Lung microvascular endothelial cell (primary cell): Measurements from ENCODE around the gene ATP2C1. TPM values are rescaled to one million over a fixed set of nuclear protein-coding genes. Genes with fewer than 3 reads are reported as not detected.
"Not testable (repeated sequence)": the region's sequence is repeated elsewhere in the genome, so short reads cannot be mapped to it uniquely, and the experiment has no call there.

ENCODE experiments used
- DNase-seq, 2 donors: peaks; one replicate each; pipeline versions ENCODE4 v3.0.0 to v3.0.0-alpha.2; 2010; ENCODE audit warnings: low read depth in 2 of 2
- total RNA-seq: library from RNA; depleted of rRNA; stranded (reverse); fragments of >200 nt; gene quantifications from 2 replicates; pipeline ENCODE4 v1.2.1, GENCODE V29; 2014

ATP2C1 gene
- total RNA-seq, 1 donor from 2014 or later = 92.1 TPM

- DNase-seq = no peak
Measured at GRCh38 chr3:130939753-130940152, 45.9 kb downstream of the ATP2C1 start.

GRCh38 chr3:130941793-130942192, 47.9 kb downstream of the ATP2C1 start:
- no peak for DNase-seq

DNA sequence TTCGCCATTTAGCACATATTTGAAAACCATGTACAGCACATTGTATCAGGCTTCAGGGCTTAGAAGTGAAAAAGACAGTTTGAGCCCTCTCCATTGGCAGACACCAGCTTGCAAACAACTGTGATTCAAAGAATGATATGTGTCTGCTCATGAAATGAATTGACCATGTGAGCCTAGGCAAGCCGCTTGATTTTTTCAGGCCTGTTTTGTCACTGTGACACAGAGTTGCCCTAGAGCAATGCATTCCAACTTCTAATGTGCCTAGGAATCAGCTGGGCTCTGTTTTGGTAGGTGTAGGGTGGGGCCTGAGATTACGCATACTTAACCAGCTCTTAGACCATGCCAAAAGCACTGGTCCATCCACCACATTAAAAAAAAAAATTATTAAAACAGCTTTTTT, 53.0 kb downstream of the ATP2C1 start:
- DNase-seq = no peak

DNA sequence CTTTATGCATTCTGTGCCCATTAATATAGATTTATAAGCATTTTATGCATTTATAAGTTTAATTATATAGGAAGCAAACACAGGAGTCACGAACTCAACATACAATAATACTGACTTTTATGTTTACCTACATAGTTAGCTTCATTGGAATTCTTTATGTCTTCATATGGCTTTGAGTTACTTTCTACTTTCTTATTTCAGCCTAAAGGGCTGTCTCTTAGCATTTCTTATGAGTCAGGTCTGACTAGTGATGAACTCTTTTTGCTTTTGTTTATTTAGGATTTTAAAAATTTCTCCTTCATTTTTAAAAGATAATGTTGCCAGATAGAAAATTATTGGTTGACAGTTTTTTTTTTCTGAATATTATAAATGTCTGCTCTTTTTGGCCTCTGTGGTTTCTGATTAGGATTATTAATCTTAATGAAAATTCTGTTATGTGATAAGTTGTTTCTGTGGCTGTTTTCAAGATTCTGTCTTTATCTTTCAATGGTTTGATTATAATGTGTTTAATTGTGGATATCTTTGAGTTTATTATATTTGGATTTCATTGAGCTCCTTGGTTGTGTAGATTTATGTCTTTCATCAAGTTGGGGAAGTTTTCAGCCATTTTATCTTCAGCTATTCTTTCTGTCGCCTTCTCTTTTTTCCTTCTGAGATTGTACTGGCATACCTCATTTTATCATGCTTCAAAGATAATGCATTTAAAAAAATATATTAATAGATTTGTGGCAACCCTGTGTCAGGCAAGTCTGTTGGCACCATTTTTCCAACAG, 54.3 kb downstream of the ATP2C1 start:
- DNase-seq = no peak

- DNase-seq = no peak
Measured at GRCh38 chr3:130948929-130949328, 55.0 kb downstream of the ATP2C1 start.

- DNase-seq = no peak
Measured at GRCh38 chr3:130950124-130950523, 56.2 kb downstream of the ATP2C1 start.

- no peak for DNase-seq
Measured at GRCh38 chr3:130950641-130951040, 56.8 kb downstream of the ATP2C1 start.

DNA sequence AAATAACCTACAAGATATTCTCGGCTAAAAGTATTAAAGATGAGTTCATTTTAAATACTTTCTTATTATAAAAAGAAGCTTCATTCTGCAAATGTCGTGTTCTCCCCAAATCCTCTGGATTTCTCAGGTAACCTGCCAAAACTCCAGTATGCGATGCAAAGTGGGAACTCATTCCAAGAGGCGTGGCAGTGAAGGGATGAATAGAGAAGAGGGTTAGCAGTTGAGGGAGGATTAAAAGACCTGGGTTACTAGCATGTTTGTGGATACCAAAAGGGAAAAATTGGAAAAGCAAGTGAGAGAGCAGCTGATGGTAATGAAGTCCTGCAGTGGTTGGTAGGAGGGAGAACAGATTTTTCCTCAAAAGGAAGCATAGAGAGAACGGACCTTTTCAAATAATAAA, 61.6 kb downstream of the ATP2C1 start:
- no peak for DNase-seq

- DNase-seq = no peak
Measured at GRCh38 chr3:130956281-130956680, 62.4 kb downstream of the ATP2C1 start.

- no peak for DNase-seq
Measured at GRCh38 chr3:130956721-130957120, 62.8 kb downstream of the ATP2C1 start.

GRCh38 chr3:130960139-130960795, 66.4 kb downstream of the ATP2C1 start:
- DNase-seq = no peak

GRCh38 chr3:130961458-130961857, 67.6 kb downstream of the ATP2C1 start:
- DNase-seq = no peak

DNA sequence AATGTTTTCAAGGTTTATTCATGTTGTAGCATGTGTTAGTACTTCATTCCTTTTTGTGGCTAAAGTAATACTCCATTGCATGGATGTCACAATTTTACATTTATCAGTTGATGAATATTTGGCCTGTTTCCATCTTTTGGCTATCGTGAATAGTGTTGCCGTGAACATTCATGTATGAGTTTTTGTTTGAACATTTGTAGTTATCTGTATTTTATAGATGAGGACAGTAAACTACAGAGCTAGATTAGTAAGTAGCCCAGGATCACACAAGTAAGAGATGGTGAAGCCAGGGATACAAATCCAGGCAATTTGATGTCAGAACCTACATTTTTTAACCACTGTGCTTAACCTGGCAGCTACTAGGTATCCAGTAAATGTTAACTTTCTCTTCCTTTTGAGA, 69.6 kb downstream of the ATP2C1 start:
- no peak for DNase-seq

DNA sequence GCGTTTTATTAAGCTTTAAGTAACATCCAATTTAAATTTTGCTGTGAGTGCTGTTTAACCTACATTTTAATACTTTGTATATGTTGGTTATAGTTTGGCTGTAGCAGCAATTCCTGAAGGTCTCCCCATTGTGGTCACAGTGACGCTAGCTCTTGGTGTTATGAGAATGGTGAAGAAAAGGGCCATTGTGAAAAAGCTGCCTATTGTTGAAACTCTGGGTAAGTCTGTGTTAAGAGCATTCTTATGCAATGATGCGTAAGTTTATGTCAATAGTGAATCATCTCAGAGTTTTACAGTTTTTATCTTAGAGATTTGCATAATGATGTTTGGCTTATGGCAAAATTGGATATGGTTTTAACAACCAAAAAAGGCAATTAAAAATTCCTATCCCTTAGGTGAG, 70.0 kb downstream of the ATP2C1 start:
- peak in 1 of 2 donors; percentile 61 for DNase-seq

- DNase-seq = no peak
Measured at GRCh38 chr3:130967281-130967680, 73.4 kb downstream of the ATP2C1 start.

GRCh38 chr3:130968221-130968620, 74.3 kb downstream of the ATP2C1 start:
- peak in 1 of 2 donors; percentile 26 for DNase-seq

DNA sequence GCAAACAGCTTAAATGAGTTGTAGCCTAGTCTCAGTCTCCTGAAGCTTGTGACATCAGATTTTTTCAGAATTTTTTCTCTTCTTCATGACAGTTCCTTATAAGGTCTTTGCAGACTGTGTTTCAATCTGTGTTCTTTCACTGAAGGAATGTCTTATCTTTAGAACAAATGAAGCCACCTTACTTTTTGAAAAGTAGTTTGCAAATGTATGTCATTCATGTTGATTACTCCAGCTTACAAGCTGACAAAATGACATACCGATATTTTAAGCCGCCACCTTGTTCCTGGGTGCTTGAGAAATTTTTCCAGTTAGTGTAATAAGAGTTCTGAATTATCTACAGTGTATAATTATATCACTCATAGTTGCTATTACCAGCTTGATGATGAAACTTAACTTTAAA, 75.7 kb downstream of the ATP2C1 start:
- DNase-seq = no peak

GRCh38 chr3:130971208-130971607, 77.3 kb downstream of the ATP2C1 start:
- DNase-seq = no peak

DNA sequence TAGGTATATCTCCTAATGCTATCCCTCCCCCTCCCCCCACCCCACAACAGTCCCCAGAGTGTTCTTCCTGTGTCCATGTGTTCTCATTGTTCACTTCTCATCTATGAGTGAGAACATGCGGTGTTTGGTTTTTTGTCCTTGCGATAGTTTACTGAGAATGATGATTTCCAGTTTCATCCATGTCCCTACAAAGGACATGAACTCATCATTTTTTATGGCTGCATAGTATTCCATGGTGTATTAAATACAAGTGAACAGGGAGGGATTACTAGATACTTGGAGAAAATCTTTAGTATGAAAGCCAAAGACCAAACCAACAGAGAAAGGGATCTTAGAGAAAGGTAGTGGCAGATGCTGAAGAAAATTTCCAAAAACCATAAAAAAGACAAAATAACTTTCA, 78.7 kb downstream of the ATP2C1 start:
- DNase-seq = not testable (repeated sequence)

DNA sequence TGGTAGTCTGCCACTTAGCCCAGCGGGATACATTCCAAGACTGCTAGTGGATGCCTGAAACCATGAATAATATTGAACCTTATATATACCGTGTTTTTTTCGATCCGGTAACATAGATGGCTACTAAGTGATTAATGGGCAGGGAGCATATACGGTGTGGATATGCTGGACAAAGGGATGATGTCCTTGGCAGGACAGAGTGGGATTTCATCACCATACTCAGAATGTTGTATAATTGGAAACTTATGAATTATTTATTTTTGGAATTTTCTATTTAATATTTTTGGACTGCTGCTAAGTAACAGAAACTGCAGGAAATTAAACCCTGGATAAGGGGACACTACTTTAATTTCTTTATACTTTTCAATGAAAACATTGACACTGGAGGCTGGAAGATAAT, 79.5 kb downstream of the ATP2C1 start:
- no peak for DNase-seq

DNA sequence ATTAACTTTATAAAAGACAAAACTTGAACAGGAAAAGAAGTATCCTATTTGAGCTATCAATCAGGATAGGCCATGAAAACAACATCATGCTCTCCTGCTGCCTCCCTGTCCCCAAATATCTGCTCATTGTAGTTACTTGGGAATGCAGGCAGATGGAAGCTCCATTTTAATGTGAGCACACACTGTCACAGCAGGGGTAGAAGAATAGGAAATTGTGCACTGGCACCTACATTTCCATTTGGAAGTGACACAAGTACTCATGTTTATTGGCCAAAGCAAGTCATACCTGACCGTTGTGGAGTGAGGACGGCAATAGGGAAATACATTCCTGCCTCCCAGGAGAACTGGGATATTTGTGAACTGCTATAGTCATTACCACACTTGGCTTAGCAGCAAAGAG, 80.3 kb downstream of the ATP2C1 start:
- DNase-seq = no peak

- no peak for DNase-seq
Measured at GRCh38 chr3:130975251-130975650, 81.4 kb downstream of the ATP2C1 start.

DNA sequence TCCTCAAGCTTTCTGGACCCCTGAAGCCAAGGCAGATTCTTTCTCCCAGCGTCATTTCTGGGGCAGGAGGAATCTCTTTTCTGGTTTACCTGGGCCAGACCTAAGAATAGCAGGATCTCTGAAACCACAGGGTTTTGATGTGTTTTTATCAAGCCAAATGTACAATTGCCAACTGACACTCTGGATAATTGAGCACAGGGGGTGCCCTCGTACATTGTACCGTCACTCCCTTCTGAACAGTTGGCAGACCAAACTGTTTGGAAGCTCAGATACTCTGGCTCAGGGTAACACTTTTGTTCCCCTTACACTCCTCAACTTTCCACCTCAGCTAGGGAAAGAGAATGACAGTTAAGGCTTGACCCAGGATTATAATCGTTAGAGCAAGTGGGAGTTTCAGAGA, 82.8 kb downstream of the ATP2C1 start:
- no peak for DNase-seq
